HT-29 (cell line): ENCODE measurements around the gene CACNB4. TPM values are rescaled to one million over a fixed set of nuclear protein-coding genes. Genes with fewer than 3 reads are reported as not detected.

Experiments
- DNase-seq: peaks from one replicate; pipeline ENCODE4 v3.0.0-alpha.2; 2015; ENCODE audit warnings: low spot score
- total RNA-seq: library from RNA; depleted of rRNA; stranded (reverse); fragments of >200 nt; shearing (Covaris generic); gene quantifications from 2 replicates; pipeline ENCODE4 v1.2.3, GENCODE V29; 2014

The CACNB4 gene
- total RNA-seq, 1 experiment from 2014 or later = 0.13 TPM

DNA sequence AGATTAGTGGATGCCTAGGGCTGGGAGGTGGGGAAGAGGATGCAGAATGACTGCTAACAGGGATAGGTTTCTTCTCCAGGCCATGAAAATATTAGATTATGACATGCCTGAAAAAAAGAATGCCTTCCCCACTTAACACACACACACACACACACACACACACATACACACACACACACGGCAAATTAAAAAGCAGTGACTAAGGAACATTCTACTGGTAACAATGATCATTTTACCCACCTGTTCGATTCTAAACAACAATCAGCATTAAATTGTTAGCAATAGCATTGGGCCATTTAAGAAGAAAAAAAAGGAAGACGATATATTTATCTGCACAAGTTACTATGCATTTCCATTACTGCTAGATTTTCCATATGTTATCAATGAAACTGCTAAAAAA, 10.8 kb downstream of the CACNB4 start:
- DNase-seq = no peak

DNA sequence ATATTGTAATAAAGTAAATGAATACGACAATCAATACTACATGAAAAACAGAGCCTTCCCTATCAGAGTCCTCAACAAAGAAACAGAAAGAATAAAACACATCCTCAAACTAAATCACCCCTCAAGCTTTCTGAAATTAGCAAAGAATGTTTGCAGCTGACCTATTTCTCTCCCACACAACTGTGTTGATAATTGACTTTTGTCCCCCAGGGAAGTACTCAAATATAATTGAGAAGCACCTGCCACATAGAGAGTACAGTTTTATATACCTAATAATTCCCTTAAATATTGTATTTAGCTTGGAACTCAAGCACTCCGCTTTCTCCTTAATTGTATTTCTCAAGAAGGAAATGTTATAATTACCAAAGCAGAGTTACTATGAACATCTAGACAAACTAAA, 12.6 kb downstream of the CACNB4 start:
- DNase-seq = no peak

DNA sequence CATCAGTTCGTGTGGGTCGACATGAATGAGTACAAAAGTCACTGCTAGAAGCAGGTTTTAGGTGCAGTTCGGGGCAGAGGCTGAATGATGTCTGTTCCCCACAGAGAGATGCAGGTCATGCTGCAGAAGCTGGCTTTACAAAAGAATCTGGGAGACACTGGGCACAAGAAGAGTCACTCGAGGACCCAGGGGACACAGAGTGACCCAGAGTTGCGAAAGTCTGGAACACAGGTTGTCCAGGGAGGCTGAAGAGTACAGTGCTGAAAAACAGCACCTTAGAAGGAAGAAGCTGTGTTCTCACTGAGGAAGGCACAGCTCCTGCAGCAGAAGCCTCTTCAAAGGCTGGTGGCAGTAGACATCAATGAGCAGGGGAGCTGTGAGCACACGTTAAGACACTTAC, 14.8 kb downstream of the CACNB4 start:
- no peak for DNase-seq

DNA sequence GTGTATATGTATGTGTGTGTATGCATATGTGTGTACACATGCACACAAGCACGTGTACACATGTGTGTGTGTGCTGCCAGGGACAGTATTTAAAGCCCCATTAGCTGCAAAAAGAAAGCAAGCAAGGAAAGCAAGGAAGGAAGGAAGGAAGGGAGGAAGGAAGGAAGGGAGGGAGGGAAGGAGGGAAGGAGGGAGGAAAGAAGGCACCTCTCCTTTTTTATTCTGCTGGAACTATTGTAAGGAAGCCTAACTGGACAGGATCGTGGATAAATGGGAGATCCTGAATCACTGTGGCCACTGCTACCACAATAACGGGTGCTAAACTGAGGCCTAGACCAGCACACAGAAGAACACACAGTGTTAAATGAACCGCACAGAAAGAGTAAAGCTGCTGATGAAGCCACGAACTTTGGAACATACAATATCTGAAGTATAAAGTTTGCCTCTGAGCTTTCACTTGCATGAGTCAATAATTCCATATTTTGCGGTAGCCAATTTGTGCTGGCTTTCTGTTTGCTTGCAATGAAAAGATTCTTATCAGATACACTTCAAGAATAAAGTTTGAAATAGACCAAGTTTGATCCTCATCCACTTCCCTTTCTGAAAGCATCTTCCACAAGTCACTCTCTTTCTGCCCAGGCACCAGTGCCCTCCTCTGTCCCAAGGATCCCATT, 15.5 kb downstream of the CACNB4 start:
- no peak for DNase-seq

DNA sequence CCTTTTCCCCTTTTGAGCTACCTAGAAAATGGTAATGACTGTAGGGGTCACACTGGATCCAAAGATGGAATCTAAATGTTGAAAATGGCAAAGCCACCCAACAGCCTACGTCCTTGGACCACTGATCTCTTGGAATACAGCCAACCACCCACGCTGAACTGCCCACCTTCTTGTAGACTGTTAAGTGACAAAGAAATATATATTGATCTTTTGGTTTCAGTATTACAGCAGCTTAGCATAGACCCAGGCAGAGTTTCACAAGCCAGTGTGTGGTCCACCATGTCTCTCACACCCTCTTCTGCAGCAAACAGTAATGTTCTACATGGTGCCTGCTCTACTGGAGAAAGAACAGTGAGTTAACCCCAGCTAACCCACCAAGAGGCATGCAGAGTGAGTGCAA, 20.2 kb downstream of the CACNB4 start:
- DNase-seq = no peak

DNA sequence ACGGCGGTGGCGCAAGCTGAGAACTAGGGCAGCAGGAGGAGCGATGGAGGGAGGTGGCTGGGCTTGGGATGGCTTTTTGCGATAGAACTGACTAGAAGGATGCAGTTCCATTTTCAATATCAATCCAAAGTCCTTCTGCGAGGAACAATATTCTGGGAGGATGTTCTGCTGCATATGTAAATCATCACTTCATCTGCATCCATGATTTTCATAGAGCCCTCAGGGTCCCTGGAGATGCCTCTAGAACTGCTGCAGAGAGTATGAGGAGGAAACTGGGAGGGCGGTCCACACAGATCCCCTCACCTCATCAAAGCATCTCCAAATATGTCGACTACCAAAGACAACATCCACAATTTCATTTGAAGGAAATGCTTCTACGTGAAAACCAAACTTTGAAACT, 20.8 kb downstream of the CACNB4 start:
- no peak for DNase-seq

DNA sequence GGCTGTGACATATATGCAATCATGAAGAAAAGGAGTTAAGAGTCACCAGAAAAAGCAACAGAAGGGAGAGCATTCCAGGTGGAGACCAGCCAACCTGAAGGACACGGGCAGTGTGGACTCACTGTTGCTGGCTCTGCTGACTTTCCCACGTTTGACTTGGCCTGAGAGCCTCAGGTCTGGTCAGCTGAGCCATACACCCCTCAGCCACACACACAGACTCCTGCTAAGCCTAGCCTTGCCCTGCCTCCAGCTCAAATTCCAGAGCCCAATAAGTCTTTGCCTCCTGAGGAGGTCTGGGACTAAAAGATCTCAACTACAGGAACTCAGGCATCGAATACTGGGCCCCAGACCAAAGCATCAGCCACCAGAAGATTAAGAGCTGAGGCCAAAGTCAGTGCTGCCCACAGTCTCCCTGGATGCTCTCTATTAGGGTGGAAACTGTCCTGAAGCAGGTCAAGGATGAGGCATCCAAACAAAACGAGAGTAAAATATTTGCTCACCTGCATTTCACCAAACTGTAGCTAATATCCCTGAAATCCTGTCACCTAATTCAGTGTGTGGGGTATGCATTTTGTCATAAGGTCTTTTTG, 23.3 kb downstream of the CACNB4 start:
- no peak for DNase-seq

DNA sequence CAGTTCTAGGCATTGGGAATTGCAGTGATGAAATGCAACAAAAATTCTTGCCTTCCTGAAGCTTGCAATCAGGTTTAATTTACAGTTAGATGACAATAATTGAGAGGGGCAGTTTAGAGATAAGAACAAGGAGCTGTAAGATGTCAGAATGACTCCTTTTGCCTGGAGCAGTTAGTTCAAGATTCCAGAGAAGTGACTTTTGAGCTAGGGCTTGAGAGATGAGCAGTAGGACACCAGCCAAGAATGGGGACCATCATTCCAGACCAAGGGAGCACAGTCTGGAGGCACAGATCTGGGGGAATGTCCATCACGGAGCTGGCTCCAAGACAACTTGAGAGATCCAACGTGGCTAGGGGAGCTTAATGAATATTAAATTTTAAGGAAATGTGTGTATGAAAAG, 26.8 kb downstream of the CACNB4 start:
- DNase-seq = no peak

DNA sequence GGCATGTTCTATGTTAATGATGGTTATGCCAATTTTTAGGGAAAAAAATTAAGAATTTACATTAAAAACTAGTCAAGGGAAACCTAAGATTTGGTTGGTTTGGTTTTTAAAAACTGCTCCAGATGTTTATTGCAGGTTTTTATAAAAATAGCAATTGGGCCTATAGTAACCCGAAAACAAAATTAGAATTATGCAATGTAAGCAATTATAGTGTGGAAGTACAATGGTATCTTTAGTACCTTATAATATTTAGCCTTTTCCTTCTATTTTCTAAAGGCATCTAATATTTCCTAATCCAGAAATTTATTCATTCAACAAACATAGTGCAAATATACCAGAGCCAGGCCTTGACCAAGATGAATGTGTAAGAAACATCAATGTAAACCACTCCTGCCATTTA, 27.3 kb downstream of the CACNB4 start:
- DNase-seq = no peak

DNA sequence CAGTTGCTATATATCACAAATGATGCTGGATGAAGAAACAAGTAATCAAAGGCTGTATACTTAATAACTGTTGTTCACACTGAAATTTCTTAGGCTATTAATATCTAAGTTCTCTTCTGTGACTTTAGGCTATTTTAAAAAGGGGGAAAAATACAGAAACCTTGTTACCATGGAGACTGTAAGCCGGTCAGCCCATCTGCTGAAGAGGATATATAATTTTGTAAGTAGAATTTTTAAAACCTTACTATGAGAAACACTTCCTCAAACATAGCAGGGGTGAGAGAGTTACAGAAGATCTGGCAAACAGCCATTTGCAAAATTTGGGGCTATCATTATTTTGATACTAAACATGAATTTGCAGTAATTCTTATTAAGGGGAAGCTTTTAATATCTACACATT, 27.8 kb downstream of the CACNB4 start:
- DNase-seq = no peak

DNA sequence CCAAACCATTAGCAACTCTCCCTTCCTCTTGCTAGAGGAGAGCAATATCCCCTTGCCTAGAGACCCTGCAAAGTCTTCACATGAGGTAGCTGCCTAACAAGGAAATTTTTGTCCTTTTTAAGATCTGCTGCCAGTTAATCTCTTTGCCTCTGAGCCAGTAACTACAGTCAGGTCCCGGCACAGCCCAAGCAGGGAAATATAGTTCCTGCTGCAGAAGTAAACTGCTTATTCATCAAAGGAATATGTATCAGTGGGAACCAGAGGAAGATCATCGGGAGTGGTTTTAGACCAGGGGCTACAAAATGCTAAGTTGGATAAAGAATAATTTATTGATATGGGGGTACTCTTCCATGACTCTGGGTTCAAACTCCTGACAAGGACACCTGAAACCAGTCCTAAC, 30.6 kb downstream of the CACNB4 start:
- no peak for DNase-seq

DNA sequence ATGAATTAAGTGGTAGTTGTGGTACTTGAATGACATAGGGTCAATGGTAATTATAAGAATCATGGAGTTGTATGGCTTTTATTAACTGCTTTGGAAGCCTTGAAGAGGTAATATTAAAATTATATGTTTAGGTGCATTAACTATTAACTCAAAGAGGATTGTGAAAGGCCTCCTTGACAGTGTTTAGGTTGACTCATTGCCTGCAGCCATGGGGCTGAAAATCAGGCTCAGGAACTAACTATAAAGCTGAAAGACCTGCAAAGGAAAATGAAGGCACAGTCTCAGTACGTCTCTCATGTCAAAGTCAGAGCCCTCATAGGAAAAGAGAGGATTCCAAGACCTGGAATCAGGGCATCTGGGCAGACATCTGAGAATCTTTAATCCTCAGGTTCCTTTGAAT, 31.0 kb downstream of the CACNB4 start:
- DNase-seq = no peak

DNA sequence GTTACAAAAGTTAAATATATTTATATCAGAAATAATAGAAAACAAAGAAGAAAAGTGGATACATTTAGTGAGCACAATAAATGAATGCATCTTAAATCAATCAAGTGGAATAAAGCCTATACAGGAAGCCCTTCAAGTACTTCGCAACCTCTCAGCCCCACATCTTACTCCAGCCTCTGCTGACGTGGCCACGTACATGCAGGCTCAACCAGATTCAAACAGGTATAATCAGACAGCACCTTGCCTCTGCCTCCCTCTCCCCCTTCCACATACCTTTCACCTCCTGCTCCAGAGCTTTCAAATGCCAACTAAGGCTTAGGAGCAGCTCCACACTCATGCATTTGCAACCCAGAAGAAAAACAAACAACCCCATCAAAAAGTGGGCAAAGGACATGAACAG, 32.9 kb downstream of the CACNB4 start:
- DNase-seq = no peak

DNA sequence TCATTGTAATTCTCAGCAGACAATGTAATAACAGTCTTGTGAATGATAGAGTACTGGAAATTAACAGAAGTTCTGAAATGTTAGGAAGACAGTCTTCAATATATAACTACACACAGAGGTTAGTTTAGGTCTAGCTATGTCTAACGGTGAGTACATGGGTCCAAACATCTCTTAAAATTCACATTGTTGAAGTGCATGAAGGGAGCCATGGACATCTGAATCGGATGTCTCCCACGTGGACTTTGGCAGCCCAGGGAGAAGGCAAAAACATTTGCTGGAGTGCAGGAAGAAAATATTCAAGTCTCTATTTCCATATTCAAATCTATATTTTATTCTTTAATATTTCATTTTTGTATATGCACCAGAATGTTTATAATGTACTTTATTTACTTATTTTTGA, 34.8 kb downstream of the CACNB4 start:
- DNase-seq = no peak

DNA sequence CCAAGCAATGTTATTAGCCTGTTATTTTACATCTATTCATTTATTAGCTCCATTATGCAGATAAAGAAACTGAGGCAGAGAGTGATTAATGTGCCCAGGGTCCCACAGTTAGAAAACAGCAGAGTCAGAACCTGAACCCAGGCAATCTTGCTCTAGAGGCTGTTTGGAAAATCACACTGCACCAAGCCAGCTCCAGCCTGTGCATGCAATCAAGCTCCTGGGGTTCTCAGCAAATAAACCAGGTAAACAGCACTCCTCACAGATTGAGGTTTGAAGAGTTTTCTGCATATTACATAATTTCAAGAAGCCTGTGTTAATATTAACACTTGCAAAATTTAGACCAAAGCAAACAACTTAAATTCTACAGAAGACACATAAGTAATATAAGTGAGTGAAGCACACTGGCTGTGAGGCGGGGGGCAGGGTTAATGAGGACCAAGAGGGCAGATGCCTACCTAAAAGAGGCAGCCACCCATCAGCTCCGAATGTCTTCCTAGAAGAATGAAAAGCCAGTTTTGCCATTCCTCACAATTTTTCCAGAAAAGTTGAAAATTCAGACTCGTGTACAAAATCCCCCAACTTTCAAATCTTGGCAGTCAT, 35.4 kb downstream of the CACNB4 start:
- no peak for DNase-seq

DNA sequence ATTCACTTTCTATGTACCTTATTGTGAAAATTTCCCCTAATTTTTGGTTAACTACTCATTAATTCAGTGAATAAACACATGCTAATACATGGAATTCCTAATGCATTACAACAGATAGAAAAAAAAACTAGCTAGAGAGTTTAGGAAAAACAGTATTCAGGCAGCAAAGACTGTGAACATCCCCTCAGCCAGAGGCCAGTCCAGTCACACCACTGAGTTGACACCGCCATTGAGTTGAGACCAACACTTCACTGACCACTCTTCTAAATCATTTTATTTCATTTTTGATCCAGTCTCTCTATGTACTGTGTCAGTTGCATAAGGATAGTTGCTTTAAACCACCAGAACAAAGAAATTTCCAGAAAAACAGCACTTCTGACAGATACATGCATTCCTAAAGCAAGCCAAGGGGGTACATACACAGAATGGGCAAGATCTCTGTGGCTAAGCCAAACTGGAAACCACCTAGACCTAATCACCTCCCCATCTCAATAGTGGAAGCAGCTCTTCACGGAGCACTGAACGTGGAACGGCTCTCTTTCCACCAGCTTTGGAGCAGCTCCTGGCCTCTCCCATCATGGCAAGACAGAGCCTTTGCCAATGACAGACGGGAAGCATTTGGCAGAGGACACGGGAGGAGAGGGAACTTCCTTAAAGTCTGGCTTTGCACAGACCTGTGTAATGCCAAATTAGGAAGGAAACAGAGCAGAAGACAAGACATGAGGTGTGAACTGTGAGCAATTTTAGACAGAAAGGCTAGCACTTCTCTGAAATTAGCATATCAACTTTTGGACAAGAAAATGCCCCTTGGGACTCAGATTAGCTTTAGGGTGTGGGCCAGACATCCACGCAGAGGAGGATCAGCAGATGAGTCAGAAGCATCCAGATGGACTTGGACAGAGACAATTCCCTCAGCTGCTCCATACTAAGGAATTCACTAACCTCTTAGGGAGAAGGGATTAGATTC, 36.4 kb downstream of the CACNB4 start:
- no peak for DNase-seq

DNA sequence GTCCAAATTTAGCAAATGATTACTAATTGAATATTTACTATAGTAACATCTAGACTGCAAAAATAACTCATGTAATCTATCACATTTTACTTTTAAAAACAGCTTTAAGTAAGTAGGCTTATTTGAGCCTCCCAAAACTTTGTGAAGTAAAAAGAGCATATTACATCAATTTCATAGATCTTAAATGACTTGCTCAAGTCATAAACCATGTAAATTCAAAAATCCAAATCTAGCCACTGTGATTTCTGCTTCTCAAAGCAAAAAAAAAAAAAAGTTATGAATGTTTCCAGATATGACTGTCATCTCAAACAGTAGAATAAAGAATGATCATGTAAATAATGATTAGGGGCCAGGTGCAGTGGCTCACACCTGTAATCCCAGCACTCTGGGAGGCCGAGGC, 37.5 kb downstream of the CACNB4 start:
- DNase-seq = no peak

DNA sequence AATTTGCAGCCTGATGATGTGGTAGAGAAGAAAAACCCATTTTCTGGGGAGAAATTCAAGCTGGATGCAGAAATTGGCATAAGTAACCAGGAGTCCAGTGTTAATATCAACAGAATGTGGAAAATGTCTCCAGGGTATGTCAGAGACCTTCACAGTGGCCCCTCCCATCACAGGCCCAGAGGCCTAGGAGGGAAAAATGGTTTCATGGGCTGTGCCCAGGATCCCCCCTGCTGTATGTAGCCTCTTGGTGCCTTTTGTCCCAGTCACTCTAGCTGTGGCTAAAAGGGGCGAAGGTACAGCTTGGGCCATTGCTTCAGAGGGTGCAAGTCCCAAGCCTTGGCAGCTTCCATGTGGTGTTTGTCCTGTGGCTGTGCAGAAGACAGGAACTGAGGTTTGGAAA, 40.2 kb downstream of the CACNB4 start:
- DNase-seq = no peak

DNA sequence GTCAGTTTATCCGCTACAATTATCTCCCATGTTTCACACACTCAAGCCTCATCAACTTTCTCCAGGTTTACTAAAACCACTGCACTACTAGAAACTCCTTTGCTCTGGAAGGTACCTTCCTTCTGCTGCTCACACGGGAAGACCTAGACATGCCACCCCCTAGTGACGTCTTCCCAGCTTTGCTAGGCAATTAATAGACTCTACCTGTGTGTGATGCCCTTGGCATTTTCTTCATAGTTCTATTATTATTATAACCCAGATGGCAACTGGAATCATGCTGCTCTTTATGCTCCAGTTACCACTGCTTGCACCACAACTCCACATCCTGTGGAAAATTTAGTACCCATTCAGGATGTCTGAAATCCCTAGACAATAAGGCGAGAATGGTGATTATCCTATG, 42.4 kb downstream of the CACNB4 start:
- DNase-seq = no peak

DNA sequence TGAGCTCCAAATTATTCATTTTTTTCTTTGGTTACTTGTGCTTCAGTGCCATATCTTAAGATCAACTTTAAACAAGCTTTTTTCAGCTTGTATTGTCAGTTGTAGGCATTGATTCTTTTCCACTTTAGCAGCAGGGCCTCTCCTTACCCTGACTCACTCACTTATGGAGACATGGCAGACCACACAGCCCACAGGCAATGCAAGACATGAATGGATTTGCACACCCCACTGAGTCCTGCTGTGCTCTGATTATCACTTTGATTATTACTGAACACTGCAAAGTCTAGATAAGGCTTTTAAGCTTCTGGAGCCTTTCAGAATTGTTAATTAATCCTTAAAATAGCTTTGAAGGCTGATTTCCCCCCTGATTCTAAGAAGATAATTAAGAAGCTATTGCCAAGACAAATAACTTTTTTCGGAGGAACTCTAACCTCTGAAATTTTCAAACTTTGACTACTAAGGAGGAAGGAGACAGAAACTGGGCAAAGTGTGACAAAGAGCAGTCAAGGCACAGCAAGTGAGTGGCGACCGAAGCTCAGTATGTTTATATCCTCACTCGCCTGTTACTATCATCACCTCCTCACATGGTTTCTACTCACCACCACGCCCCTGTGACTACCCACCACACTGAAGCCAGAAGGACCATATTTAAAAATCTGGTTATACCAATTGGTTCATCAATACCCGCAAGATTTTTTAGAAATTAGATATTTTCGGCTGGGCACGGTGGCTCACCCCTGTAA, 43.3 kb downstream of the CACNB4 start:
- no peak for DNase-seq

DNA sequence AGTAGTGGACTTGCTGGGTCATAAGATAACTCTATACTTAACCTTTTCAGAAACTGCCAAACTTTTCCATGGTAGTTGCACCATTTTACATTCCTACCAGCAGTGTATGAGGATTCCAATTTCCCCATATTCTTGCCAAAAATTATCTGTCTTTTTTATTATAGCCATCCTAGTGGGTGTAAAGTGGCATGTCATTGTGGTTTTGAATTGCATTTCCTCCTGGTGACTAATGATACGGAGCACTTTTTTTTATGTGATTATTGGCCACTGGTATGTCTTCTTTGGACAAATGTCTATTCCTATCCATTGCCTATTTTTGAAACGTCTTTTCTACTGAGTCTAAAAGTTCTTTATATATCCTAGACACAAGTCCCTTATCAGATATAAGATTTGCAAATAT, 44.3 kb downstream of the CACNB4 start:
- DNase-seq = no peak

DNA sequence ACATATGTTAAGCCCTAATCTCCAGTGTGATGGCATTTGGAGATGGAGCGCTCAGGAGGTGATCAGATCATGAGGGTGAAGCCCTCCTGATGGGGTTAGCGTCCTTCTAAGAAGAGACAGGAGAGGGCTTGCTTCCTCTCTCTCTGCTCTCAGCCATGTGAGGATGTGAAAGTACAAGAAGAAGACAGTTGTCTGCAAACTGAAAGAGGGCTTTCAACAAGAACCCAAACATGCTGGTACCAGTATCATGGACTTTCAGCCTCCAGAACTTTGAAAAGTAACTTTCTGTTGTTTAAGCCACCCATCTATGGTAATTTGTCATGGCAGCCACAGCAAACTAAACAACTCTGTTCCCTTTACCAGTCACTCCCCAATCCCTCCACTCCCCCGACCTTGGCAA, 47.4 kb downstream of the CACNB4 start:
- DNase-seq = no peak
